Brain pericyte (primary cell): ENCODE results near the gene MAPK8IP3.

Source experiments
- DNase-seq: peaks from one replicate; pipeline ENCODE4 v3.0.0-alpha.2; 2012; ENCODE audit warnings: low read depth, low spot score

MAPK8IP3 gene

DNA sequence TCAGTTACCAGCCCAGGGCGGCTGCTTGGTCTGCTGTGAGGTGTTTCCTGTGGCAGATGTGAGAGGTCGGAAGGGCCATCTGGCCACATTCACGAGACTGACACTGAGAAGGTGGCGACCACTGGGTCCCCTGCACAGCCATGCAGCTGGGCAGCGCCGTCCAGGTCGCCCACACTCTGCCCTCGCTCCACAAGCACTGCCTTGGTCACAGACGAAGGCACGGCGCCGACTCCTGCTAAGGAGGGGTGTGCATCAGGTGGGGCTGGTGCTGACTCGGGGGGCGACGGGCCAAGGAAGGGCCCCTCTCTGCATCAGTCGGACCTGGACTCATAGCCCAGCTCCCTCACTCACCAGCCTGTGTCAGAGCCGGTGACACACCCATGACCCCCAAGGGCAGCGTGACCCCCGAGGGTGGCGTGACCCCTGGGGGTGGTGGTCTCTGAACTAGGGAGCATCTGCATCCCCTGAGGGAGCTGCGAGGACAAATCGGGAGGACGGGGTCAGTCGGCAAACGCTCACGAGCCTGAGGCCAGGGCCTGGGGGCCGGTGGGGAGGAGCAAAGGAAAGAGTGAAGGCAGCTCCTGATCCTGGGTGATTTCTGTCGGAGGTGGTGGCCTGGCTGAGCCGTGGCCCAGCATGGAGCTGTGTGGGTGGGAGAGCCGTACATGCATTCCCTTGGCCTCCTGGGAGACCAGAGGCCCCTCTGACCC lies 34.9 kb downstream of the MAPK8IP3 start:
- no peak for DNase-seq

DNA sequence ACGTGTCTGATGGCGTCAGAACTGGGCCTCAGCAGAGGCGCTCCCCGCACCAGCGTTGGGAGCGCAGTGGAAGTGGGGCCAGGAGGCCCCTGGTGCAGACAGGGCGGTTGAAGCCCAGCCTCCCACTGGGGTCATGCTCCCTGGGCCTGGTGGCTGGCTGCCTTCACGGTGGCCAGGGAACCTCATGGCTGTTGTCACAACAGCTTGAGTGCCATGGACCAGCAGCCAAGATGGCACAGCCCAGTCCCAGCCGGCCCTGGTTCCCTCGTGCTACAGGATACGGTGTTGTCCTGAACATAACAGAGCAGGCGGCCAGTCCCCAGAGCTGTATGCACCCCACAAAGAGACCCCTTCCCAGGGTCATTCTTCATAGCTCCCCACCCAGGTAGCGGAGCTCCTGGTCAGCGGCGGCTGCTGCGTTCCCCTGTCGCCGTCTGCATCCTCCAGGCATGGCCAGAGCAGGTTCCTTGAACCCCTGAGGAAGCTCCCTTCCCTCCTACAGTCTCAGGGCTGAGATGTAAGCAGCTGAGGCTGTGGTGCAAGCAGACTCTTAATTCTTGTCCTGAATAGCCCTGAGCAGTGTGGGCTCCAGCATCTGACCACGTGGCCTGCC lies 35.7 kb downstream of the MAPK8IP3 start:
- DNase-seq, result no peak

DNA sequence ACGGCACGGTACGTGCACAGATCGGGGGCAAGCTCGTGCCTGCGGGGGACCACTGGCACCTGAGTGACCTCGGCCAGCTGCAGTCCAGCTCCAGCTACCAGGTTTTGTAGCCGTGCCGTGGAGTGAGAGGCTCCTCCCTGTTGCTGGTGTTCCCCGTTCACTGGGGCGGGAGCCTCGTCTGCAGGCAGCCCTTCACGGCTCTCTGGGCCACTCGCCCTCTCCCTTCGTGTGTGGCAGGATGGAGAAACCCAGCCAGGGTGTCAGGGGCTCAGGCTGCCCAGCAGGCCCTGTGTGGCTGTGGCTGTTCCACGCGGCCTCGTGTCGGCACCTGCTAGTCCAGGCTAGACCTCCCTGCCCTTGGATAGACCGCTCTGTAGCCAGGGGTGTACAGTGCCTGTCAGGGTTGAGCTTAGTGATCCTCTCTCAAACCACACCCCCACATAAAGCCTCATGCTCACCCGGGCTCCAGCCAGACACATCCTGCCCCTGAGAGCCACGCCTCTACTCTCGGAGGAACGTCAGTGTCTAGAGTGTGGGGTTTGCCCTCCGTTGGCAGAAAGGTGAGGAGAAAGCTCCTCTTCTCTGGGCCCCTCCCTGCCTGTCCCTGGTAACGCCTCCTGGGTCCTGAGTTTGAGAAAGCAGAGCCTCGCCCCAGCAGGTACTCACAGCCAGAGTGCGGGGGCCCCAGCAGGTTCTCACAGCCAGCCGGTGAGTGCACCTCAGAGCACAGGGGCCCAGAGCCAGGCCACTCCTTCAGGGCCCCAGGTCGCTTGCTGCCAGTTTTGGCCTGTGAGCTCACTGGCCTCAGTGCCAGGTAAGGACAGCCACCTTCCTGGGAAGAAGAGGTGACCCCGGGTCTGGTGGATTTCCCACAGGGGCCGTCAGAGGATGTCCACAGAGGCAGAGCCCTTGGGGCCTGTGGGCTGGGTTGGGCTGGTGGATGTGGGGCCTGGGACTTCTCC lies 37.7 kb downstream of the MAPK8IP3 start:
- no peak for DNase-seq

DNA sequence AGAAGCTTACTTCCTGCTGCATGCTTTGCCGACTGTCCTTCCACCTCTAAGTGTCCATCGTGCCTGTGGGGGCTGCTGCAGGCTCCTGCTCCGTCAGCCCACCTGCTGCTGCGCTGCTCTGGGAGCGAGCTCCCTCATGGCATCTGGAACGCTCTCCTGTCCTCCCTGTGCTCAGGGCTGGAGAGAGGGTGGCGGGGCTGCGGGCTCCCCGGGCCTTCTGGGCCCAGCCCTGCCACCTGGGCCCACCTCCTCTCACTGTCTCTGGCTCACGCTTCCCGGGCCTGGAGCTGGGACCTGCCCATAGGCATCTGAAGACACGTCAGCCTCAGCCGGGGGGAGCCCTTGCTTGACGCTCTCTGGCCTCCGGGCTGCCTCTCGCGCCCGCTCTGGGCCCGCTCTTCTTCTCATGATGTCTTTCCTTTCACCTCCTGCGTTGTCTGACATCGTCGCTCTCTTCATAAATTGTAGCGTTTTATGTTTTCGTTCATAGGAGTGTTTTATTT lies 38.4 kb downstream of the MAPK8IP3 start:
- DNase-seq, result no peak

DNA sequence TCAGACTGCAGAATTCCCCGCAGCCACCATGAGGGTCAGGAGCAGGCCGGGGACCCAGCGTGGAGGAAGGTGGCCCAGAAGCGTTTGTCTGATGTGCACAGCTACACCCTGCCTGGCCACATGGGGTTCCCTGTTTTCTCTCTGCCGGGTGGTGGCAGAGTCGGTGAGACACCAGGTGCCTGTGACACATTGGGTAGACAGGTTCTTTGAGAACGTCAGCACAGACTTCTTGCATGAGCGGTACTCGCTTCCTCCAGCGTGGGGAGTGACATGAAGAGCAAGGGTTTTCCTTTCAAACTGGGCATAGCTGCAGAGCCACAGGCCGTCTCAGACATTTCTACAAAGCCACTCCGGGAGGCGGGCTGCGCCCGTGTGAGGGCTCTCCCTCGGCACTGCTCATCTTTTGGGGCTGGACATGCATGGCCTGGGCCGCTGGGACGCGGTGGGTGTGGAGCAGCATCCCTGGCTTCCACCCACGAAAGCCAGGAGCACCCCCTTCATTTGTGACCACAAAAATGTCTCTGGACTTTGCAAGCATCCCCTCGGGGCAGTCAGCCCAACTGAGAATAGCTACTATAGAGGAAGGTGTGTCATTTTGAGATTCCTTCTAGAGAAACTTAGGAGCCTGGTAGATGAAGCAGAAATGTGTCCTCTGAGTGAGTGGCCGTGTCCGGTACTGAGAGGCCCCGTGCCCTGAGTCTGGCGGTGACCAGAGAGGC lies 39.3 kb downstream of the MAPK8IP3 start:
- no peak for DNase-seq

DNA sequence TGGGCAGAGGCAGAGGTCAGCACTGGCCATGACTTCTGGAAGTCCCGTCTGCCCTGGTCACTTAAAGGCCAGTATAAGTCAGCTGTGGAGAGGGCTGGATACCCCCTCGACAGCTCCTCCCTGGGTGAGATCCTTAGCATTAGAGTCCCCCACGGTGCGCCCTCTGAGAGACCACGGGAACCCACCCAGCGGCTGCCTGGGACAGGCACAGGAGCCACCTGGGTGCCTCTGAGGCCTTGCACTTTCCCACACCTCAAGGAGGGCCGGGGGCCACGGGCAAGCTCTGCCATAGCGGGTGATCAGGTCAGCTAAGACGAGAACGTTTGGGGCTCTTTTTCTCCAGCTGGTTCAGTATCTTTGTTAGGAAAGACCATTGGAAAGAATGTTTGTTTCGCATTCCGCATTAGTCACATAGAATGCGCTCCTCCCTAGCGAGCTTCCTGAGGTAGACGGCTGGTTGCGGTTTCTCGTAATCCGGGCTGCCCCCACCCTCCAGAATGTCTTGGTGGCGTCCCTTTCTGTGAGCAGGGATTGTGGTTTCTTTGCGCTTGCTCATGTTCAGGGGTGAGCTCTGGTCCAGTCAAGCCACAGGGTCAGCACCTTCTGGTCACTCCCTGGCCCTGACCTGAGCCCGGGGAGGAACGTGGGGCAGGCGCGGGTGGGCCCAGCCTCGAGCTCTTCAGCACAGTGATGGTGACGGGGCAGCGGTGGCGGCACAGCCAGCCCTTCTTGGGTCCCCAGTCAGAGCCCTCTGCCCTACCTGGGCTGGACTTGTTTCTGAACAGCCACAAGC lies 40.1 kb downstream of the MAPK8IP3 start:
- DNase-seq, result no peak

DNA sequence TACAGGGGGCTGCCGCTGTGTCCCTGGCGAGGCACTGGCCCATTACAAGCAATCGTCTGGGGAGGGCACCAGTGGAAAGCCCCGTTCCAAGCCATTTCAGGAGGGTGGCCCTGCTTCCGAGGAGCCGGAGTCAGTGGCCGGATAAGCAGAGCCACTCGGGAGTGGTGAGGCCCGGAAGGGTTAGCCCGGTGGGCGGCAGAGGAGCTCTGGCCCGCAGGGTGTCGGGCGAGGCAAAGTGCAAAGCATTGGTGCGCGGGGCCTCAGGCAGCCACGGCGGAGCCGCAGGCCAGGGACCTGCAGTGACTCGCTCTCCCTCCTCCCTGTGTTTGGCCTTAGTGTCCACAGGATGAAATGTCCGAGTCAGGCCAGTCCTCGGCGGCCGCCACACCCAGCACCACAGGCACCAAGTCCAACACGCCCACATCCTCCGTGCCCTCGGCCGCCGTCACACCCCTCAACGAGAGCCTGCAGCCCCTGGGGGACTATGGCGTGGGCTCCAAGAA lies 40.7 kb downstream of the MAPK8IP3 start:
- no peak for DNase-seq

DNA sequence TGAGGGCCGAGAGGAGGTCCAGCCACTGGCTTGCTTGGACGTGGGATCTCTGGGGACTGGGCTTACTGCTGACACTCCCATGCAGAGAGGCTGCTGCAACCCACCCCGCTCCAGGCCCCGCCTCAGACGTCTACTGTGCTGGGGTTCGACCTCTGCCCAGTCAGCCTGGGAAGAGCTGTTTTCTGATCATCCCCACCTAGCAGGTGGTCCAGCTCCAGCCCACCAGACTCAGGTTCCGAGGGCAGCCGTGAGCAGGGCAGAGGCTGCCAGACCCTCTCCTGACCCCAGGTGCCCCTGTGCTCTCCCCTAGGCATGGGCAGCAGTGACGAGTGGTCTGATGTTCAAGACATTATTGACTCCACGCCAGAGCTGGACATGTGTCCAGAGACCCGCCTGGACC lies 41.9 kb downstream of the MAPK8IP3 start:
- no peak for DNase-seq

DNA sequence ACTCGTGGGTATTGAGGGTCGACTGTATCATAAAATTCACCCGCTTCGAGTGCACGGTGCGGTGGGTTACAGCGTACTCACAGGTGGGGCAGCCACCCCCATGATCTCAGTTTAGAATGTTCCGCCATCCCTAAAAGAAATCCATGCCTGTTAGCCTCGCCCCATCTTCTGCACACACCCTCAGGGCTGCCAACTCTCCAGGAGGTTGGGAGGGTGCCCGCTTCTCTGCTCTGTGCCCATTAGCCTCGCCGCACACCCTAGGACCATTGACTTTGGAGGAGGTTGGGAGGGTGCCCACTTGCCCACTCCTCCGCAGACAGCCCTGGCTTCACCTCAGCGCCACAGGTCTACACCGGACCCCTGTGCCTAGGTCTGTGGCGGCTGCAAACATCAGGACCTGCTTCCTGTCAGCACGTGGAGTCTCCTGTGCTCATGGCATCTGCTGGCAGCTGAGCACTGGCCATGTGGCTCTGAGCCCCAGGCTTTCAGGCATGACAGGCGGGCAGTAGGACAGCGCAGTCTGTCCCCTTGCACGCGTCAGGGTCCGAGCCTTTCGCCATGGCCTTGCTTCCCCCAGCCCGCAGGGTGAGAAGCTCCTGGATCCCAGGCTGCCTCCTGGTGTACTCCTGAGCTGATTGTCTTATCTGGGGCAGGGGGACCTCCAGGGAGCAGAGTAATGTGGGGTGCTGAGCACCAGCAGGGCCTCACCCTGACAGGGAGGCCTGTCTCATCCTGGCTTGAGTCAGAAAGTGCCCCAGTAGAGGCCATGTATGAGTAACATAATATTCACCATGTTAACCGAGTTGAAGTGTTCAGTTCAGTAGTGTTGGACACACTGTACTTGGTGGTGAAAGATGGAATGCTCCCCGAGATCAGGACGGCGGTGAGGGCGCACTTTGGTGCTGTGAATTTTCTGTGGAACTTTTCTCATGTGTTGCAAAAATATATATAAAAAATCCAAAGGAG lies 43.4 kb downstream of the MAPK8IP3 start:
- DNase-seq, result no peak

DNA sequence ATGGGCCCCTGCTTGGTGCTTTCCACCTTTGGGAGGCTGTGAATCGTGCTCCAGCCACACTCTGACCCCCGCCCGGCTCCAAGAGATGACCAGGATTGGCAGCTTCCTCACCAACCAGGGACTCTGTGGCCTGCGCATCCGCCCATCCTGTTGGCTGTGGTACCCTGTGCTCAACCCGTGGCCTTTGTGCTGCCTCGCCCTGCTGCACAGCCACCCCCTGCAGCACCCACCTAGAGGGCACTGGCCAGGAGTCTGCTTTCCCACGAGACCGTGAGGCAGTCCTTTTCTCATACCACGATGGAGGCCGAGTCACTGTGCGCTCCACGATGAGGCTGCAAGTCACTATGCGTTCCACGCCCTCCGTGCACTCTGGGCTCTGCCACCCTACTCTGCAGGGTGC lies 46.0 kb downstream of the MAPK8IP3 start:
- no peak for DNase-seq

DNA sequence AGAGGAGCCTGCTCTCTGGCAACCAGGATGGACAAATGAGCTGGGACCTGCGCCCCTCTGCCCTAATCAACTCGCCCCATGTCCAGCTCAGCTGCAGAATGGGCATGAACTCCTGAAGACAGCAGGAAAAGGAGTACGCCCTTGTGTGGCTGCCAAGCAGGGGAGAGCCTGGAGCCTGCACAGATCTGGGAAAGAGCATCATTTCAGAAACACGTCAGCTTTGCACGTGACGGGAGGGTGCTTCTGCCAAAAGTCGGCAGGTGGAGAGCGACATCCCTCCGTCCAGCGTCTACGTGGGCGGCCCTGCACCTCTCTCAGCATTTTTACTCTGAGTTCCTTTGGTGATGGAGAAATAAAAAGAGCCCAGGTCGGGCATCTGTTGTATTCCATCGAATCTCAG lies 46.9 kb downstream of the MAPK8IP3 start:
- no peak for DNase-seq

DNA sequence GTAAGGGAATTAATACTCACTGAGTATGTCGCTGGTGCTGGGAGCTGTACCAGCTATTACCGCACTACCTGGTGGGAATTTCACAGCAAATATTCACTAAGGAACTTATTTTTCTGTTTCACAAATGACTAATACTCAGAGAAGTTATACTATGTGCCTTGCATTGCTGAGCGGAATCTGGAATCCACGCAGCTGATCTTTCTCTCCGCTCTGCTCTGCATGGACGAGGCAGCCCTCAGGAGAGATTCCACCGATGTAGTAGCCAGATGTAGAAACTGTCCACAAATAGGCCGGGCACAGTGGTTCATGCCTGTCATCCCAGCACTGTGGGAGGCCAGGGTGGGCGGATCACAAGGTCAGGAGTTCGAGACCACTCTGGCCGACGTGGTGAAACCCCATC lies 48.2 kb downstream of the MAPK8IP3 start:
- no peak for DNase-seq

DNA sequence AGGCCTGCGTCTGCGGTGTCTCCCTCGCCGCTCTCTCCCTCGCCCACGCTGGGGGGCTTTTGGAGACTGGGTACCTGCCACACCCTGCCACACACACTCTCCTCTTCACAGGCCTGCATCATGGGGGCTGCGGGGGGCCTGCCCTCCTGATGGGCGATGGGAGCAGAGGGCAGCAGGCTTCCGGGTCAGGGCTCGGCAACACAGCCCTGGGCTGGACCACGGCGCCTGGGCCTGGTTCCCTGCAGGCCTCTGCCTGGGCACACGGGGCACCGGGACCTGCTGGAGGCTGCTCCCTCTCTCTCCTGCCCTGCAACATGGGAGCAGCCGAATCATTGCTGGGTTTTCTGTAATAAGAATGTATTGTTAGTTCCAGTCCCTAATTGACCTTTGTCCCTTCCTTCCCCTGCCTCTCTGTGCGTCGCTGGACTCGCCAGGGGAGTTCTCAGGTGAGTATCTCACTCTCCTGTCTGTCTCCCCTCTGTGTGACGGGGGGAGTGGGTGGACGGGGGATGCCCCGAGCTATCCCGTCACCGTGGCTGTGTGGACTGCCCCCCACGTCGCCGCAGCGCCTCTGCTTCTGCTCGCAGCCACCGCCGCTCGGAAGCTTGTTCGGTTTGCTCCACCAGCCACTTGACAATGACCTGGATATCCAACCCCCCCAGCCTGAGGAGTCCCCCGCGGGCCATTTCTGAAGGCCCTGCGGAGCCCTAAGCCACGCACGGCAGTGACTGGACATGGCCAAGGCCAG lies 51.9 kb downstream of the MAPK8IP3 start:
- no peak for DNase-seq

DNA sequence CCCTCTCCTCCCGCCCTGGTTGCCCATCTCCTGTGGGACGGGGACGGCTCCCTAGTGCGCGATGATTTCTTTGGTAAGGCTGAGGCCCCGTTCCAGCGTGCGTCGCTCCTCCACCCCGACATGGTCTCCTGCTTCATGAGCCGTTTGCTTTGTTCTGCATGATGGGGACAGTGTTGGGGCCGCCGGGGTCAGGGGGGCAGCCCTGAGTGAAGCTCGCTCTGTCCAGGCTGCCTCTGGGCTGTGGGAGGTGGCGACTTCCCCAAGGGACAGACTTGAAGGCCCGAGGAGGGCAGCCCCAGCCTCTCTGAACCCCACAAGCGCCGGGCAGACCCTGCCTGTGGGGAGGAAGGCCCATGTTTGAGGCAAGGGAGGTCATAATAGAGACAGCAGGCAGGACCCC lies 52.9 kb downstream of the MAPK8IP3 start:
- no peak for DNase-seq

DNA sequence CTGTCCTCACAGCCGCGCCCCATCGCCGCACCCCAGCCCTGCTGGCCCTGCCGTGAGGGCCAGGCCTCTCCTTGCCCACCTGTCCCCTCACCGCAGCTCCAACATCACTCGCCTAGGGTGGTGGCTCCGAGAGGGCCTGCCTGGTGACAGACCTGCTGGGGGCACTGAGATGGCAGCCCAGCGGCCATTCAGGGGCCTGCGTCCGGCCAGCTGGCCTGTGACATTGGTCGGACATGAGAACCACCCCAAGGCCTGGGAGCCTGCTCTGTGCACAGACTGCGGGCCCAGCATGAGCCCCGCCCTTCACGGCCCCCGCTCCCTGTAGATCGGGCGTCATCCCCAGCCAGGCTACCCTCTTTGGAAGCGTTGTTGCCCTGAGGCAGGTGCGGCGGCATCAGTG lies 53.5 kb downstream of the MAPK8IP3 start:
- DNase-seq, result no peak

DNA sequence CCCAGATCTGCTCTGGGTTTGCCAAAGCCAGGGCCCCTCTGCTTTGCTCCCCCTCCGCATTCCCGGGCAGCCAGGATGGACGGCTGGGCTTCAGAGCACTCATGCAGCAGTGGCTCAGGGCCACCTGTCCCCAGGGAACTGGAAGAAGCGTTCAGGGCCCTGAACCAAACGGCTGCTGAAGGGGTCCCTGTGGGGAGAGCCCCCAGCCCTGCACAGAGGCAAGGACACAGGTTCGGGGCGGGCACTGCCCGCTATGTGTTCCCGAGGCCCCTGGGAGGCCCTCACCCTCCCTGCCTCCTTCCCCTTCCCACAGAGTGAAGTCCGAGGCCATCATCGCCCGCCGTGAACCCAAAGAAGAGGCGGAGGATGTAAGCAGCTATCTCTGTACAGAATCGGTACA lies 54.9 kb downstream of the MAPK8IP3 start:
- DNase-seq, result no peak

DNA sequence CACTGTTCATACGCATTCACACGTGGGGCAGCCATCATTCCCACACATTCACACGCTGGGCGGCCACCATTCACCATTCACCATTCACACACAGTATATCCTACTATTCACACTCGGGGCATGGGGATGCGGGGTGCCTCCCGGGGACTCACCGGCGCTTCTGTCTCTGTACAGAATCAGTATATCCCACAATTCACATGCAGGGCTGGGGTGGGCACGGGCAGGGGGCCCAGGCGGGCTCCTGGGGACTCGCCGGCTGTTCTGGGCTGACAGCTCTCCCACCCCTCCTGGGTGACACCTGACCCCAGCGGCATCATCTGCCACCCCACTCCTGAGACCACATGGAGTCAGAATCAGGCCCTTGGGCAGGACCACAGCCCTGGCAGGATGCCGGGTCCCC lies 55.8 kb downstream of the MAPK8IP3 start:
- no peak for DNase-seq

DNA sequence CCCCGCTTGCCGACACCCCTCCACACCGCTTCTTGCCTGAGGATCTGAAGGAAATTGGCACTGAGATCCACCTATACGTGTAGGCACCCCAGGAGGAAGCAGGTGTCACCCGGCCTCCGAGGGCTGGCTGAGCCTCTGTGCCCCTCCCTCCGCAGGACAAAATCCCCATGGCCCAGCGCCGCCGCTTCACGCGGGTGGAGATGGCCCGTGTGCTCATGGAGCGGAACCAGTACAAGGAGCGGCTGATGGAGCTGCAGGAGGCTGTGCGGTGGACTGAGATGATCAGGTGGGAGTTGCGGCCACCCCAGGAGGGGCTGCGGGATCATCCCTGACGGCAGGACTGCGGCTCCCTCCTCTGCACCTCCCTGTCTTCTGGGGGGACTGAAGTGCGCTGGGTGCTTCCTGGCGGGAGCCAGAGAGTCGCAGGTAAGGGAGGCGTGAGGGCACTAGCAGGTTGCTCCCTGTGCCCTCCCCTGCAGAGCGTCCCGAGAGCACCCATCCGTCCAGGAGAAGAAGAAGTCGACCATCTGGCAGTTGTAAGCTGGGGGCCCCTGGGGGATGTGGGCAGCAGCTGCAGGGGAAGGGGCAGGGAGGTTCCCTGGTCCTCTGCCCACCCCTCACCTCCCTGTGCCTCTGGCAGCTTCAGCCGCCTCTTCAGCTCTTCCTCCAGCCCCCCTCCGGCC lies 56.3 kb downstream of the MAPK8IP3 start:
- DNase-seq, result no peak
